NB4 (cell line): Measurements from ENCODE around the gene RTKN.

Source experiments
- DNase-seq: peaks from one replicate; pipeline ENCODE4 v3.0.0; 2010; ENCODE audit warnings: low read depth
- H3K4me3 ChIP-seq: one replicate; pipeline ENCODE4 v1.5.1; 2011; ENCODE audit warnings: mild to moderate bottlenecking, low read depth, low read length, moderate library complexity
- CTCF ChIP-seq: IDR thresholded peaks from one replicate; pipeline ENCODE4 v1.5.1; 2012; ENCODE audit warnings: low read depth, low read length
- MAX ChIP-seq: IDR thresholded peaks from 2 replicates; pipeline ENCODE4 v1.6.1; 2011; ENCODE audit warnings: low read depth, low read length
- MYC ChIP-seq: IDR thresholded peaks from 2 replicates; pipeline ENCODE4 v1.6.1; 2011; ENCODE audit warnings: low read depth, low read length
- POLR2A ChIP-seq: IDR thresholded peaks from 2 replicates; pipeline ENCODE4 v1.6.1; 2011; ENCODE audit warnings: mild to moderate bottlenecking; ENCODE audit not compliant: insufficient read length; ENCODE audit errors: extremely low read depth

Gene RTKN

GRCh38 chr2:74439803-74440377, 1.8 kb downstream of the RTKN start:
- DNase-seq: no peak
- H3K4me3 ChIP-seq: peak overlapping the region; percentile 51
- TF ChIP-seq MYC (no peak), MAX (no peak), CTCF (no peak), POLR2A (no peak)

GRCh38 chr2:74439373-74439772, 2.4 kb downstream of the RTKN start:
- TF ChIP-seq POLR2A (no peak), CTCF (no peak), MAX (no peak), MYC (no peak)
- H3K4me3 ChIP-seq: no peak overlapping the region
- no peak for DNase-seq

- DNase-seq: no peak
- no peak overlapping the region for H3K4me3 ChIP-seq
- TF ChIP-seq POLR2A: no peak
- TF ChIP-seq CTCF: no peak
- no peak for TF ChIP-seq MAX
- TF ChIP-seq MYC: no peak
Measured at GRCh38 chr2:74438248-74438647, 3.5 kb downstream of the RTKN start.

GRCh38 chr2:74436848-74437695, 4.7 kb downstream of the RTKN start:
- DNase-seq: peak; percentile 93
- H3K4me3 ChIP-seq: no peak overlapping the region
- TF ChIP-seq MAX (no peak), POLR2A (no peak), MYC (no peak)

GRCh38 chr2:74436111-74436805, 5.5 kb downstream of the RTKN start:
- no peak overlapping the region for H3K4me3 ChIP-seq
- no peak for TF ChIP-seq MYC
- TF ChIP-seq MAX: no peak
- no peak for TF ChIP-seq CTCF
- no peak for TF ChIP-seq POLR2A
- no peak for DNase-seq
